ENCODE results near the gene CD8B.

Gene CD8B

DNA sequence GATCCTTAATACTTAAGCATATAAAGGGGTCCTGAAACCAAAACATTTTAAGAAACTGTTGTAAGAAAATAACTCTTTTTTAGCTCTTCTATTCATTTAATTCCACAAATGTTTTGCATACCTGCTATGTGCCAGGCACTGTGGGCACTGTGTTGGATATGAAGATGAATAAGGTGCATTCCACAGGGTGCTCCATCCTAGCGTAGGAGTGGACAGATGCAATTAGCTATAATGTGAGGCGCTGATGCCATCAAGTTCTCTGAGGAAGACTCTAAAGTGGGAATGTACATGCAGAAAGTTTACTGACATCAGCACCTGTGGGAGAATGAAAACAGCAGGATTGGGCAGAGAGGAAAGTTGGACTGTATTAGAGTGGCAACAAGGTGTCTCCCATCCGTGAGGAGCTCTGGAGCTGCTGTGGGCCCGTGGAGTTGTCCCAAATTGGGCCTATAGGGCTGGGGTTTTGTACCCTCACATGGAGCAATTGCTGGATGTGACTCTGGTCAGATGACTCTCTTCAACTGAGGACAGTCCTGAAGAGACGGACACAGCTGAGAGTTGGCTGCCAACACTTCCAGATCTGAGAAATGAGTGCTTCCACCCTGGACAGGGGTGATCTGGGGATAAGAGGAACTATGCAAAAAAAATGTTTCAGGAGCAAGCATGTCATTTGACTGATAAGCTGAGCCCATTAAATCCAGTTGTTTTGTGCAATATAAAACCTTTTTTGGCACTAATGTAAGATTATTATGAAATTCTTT lies 93.3 kb downstream of the CD8B start:
- no peak for DNase-seq

Measured in inflammatory macrophage treated with lipopolysaccharide for 1 hour (primary cell).